Ascending aorta (tissue), 2 donors: ENCODE results near the gene SEMA4C. TPM values are rescaled to one million over a fixed set of nuclear protein-coding genes. Genes with fewer than 3 reads are reported as not detected.
"Not testable (repeated sequence)": the region's sequence is repeated elsewhere in the genome, so short reads cannot be mapped to it uniquely, and the experiment has no call there.

Experiments used
- DNase-seq, 2 donors: peaks; one replicate each; pipeline ENCODE4 v3.0.0-alpha.2; 2019; ENCODE audit warnings: low spot score in 2 of 2
- H3K27ac ChIP-seq, 2 donors: fragments of 200-600 bp; sonication (generic); one replicate each; pipeline ENCODE4 v1.5.1; 2016 to 2017; ENCODE audit warnings: mild to moderate bottlenecking in 1 of 2
- H3K27me3 ChIP-seq: fragments of 200-600 bp; sonication (generic); one replicate; pipeline ENCODE4 v1.5.1; 2017
- H3K36me3 ChIP-seq, 2 donors: fragments of 200-600 bp; sonication (generic); one replicate each; pipeline ENCODE4 v1.5.1; 2016
- H3K4me1 ChIP-seq, 2 donors: fragments of 200-600 bp; sonication (generic); one replicate each; pipeline ENCODE4 v1.5.1; 2016 to 2017; ENCODE audit warnings: mild to moderate bottlenecking in 1 of 2
- H3K4me3 ChIP-seq, 2 donors: fragments of 200-600 bp; sonication (generic); one replicate each; pipeline ENCODE4 v1.5.1; 2016 to 2017; ENCODE audit warnings: mild to moderate bottlenecking in 1 of 2
- H3K9me3 ChIP-seq, 2 donors: fragments of 200-600 bp; sonication (generic); one replicate each; pipeline ENCODE4 v1.5.1; 2016
- CTCF ChIP-seq, 3 experiments: fragments of 200-600 bp in 2 of 3; fragments of 450-650 bp in 1 of 3; sonication (generic) in 2 of 3; IDR thresholded peaks; one replicate each; pipeline ENCODE4 v1.5.1; 2016 to 2019; ENCODE audit warnings: antibody characterized with exemption in 3 of 3, mild to moderate bottlenecking in 1 of 3, moderate library complexity in 1 of 3
- intact Hi-C: fragments of 100-400 bp; cut with DNase I; formaldehyde crosslinking; loops from one replicate; pipeline ENCODE4 v1.15.1; 2023
- total RNA-seq: library from RNA; depleted of rRNA; stranded (reverse); fragments of >200 nt; gene quantifications from one replicate; pipeline ENCODE4 v1.1.0, GENCODE V29; 2016

The SEMA4C gene
- total RNA-seq, 1 donor from 2014 or later = 56.9 TPM

- Histone ChIP-seq H3K4me1 (peaks cover 28 to 48% of the 10 kb centered on the region in 2 donors), H3K9me3 (no peaks in the 10 kb centered on the region), H3K36me3 (no peaks in the 10 kb centered on the region), H3K27me3 (no peaks in the 10 kb centered on the region), H3K27ac (peak overlapping the region; percentile 64 to 74), H3K4me3 (peak overlapping the region in 1 of 2 donors; percentile 11)
- DNase-seq = no peak
- intact Hi-C loops = no loop called here
- TF ChIP-seq CTCF (IDR thresholded peaks at IDR 0.05) = no peak
These were observed 21.0 kb upstream of the SEMA4C start for GRCh38 chr2:96890726-96891385.

DNA sequence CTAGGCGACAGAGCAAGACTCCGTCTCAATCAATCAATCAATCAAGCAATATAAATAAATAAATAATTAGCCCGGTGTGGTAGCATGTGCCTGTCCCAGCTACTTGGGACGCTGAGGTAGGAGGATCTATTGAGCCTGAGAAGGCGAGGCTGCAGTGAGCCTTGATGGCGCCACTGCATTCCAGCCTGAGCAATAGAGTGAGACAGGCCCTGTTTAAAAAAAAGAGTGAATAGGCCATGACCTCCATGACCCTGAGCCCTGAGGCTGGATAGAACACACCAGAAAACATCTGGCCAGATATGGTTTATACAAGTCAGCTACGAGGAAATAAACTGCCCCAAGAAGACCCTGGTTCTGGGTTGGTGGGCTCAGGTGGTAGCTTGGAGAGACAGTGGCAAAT lies 20.4 kb upstream of the SEMA4C start:
- no peak for DNase-seq
- Histone ChIP-seq H3K27me3 (no peaks in the 10 kb centered on the region), H3K4me3 (no peak overlapping the region), H3K36me3 (no peaks in the 10 kb centered on the region), H3K4me1 (peaks cover 26 to 48% of the 10 kb centered on the region in 2 donors), H3K9me3 (no peaks in the 10 kb centered on the region), H3K27ac (peak overlapping the region; percentile 64 to 74)
- intact Hi-C loops = no loop called here
- TF ChIP-seq CTCF (IDR thresholded peaks at IDR 0.05) = no peak

- H3K27ac ChIP-seq, H3K9me3 ChIP-seq, DNase-seq, H3K27me3 ChIP-seq, H3K36me3 ChIP-seq, H3K4me3 ChIP-seq, intact Hi-C loops: not testable (repeated sequence)
- peaks cover 25 to 48% of the 10 kb centered on the region in 2 donors for H3K4me1 ChIP-seq
These were observed 19.6 kb upstream of the SEMA4C start for GRCh38 chr2:96889502-96889901.

DNA sequence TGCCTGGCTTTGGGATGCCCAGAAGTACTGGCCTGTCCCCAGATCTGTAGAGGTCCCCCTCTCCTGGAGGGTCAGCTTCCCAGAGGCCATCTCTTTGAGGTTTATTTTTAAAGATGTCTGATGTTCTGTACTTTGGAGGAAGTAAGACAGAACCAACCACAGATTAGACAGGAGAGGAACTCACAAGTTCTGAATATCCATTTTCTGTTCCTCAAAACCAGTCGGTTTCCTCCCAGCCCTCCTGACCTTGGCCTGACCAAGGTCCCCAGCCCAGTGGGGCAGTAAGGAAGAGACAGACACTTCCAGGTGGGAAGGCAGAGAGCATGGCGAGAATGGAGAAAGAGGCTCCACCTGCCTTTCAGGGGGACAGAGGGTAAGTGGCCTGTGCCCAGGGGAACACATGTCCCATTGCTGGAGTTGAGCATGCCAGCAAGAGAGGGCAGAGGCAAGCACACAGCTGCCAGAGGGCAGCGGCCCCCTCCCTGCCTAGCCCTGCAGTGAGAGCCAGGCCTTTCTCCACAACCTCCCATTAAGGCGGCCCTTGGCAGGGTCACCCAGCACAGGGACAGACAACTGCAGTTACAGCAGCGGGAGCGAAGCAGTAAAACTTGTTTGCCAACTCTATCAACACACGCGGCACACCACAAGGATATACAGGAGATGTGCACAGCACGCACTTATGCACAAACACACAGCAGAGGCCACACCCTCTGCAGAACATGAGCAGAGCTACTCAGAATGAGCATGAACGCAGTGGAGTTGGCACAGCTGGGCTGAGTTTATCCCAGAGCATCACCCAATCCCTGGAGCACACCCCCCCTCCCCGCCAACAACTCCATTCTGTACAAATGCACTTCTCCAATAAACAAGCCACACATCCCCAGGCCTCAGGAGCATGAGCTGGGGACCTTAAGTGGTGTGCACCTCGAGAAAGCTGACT lies 18.5 kb upstream of the SEMA4C start:
- Histone ChIP-seq H3K36me3 (no peaks in the 10 kb centered on the region), H3K27me3 (no peaks in the 10 kb centered on the region), H3K27ac (peak overlapping the region; percentile 72 to 78), H3K9me3 (no peaks in the 10 kb centered on the region), H3K4me3 (peak overlapping the region in 1 of 2 donors; percentile 36), H3K4me1 (peaks cover 25 to 48% of the 10 kb centered on the region in 2 donors)
- no peak for DNase-seq
- intact Hi-C loops = no loop called here
- no peak for TF ChIP-seq CTCF (IDR thresholded peaks at IDR 0.05)

DNA sequence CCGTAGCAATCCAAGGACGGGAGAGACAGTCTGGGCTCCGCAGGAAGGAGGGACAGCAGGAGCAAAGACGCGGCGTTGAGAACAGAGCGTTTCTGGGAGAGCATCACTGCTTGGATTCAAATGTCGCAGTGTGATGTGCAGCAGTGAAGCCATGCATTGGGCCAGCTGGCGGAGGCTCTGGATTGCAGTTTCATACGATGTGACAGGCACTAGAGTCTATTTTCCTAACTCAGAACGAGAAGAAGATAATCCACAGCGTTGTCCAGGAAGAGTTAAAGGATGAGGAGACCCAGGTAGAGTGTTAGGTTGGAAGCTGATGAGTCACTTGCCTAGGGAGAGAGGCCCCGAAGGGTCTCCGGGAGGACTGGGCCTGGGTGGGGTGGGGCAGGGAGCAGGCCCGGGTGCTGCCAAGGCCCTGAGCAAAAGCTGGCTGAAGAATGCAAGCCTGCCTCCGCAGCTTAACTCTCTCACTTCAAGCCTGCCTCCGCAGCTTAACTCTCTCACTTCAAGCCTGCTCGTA lies 17.7 kb upstream of the SEMA4C start:
- TF ChIP-seq CTCF (IDR thresholded peaks at IDR 0.05) = no peak

More for the DNA sequence above, 17.7 kb upstream of the SEMA4C start:
- Histone ChIP-seq H3K4me1 (peaks cover 25 to 47% of the 10 kb centered on the region in 2 donors), H3K27me3 (no peaks in the 10 kb centered on the region), H3K9me3 (no peaks in the 10 kb centered on the region), H3K36me3 (no peaks in the 10 kb centered on the region), H3K4me3 (peak overlapping the region in 1 of 2 donors; percentile 36), H3K27ac (peak overlapping the region; percentile 72 to 78)
- intact Hi-C loops = loop anchor here (2.0 kb wide), 2 partner anchors 17 to 19 kb away; partner anchors contain the start of gene SEMA4C
- DNase-seq = no peak
